ENCODE measurements around the gene EMSY. TPM values are rescaled to one million over a fixed set of nuclear protein-coding genes. Genes with fewer than 3 reads are reported as not detected.
"Not testable (repeated sequence)": the region's sequence is repeated elsewhere in the genome, so short reads cannot be mapped to it uniquely, and the experiment has no call there.

EMSY gene, protein sequence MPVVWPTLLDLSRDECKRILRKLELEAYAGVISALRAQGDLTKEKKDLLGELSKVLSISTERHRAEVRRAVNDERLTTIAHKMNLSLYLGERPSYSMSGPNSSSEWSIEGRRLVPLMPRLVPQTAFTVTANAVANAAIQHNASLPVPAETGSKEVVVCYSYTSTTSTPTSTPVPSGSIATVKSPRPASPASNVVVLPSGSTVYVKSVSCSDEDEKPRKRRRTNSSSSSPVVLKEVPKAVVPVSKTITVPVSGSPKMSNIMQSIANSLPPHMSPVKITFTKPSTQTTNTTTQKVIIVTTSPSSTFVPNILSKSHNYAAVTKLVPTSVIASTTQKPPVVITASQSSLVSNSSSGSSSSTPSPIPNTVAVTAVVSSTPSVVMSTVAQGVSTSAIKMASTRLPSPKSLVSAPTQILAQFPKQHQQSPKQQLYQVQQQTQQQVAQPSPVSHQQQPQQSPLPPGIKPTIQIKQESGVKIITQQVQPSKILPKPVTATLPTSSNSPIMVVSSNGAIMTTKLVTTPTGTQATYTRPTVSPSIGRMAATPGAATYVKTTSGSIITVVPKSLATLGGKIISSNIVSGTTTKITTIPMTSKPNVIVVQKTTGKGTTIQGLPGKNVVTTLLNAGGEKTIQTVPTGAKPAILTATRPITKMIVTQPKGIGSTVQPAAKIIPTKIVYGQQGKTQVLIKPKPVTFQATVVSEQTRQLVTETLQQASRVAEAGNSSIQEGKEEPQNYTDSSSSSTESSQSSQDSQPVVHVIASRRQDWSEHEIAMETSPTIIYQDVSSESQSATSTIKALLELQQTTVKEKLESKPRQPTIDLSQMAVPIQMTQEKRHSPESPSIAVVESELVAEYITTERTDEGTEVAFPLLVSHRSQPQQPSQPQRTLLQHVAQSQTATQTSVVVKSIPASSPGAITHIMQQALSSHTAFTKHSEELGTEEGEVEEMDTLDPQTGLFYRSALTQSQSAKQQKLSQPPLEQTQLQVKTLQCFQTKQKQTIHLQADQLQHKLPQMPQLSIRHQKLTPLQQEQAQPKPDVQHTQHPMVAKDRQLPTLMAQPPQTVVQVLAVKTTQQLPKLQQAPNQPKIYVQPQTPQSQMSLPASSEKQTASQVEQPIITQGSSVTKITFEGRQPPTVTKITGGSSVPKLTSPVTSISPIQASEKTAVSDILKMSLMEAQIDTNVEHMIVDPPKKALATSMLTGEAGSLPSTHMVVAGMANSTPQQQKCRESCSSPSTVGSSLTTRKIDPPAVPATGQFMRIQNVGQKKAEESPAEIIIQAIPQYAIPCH (N-terminal part only)
- total RNA-seq = 10 to 100 TPM; 18.8 to 43.6 (median 19.9) TPM

GRCh38 chr11:76444384-76445120 lies at the start of gene EMSY:
EMSY (plus strand) TSS chr11:76445018; CDS start chr11:76446939, 1,921 bp downstream.
- Histone ChIP-seq H3K9me3 (no peaks in the 10 kb centered on the region), H3K4me3 (peak within 1 kb of the TSS; percentile 97 to 99 (median 99)), H3K27ac (peak within 1 kb of the TSS; percentile 97 to 98 (median 97)), H3K4me1 (peaks cover 16 to 25% of the 10 kb centered on the region in 2 donors), H3K36me3 (peaks cover 0 to 20% of the 10 kb centered on the region in 2 donors), H3K27me3 (no peaks in the 10 kb centered on the region)
- DNase-seq = peak; percentile 98
- intact Hi-C loops (cut with DNase I; ENCODE audit: low total_unique reads) (loop anchor here (1.0 to 10.0 kb wide), 3 partner anchors 63 to 630 kb away; partner anchors contain the start of genes GVQW3, THAP12, UVRAG and WNT11), in situ Hi-C loops (cut with MboI; ENCODE audit: low sequenced_read_pairs in 4 of 4) (loop anchor here in 2 of 4 donors (5.0 to 10.0 kb wide), 3 partner anchors 57 to 210 kb away; partner anchors contain the start of genes GVQW3 (in 1 of the 2) and THAP12 (in 1 of the 2))
- peak; percentile 97 to 98 for ATAC-seq
- TF ChIP-seq CTCF (IDR thresholded peaks at IDR 0.05 in 4 of 5, conservative IDR thresholded peaks at IDR 0.05 in 1 of 5) (no peak), POLR2A (IDR thresholded peaks at IDR 0.05) (peak; percentile 95 to 98)

- no peaks in the 10 kb centered on the region for H3K9me3 ChIP-seq
- DNase-seq (no peak), ATAC-seq (no peak)
- in situ Hi-C loops (cut with MboI; ENCODE audit: low sequenced_read_pairs in 4 of 4) (no loop called here), intact Hi-C loops (cut with DNase I; ENCODE audit: low total_unique reads) (no loop called here)
- no peak overlapping the region for H3K4me3 ChIP-seq
- peaks cover 0 to 4% of the 10 kb centered on the region in 2 donors for H3K4me1 ChIP-seq
- no peaks in the 10 kb centered on the region for H3K36me3 ChIP-seq
- no peak overlapping the region for H3K27ac ChIP-seq
- TF ChIP-seq POLR2A (IDR thresholded peaks at IDR 0.05) (no peak), CTCF (IDR thresholded peaks at IDR 0.05 in 4 of 5, conservative IDR thresholded peaks at IDR 0.05 in 1 of 5) (no peak)
- no peaks in the 10 kb centered on the region for H3K27me3 ChIP-seq
Observed at GRCh38 chr11:76395296-76395695, 49.5 kb upstream of the EMSY start.

DNA sequence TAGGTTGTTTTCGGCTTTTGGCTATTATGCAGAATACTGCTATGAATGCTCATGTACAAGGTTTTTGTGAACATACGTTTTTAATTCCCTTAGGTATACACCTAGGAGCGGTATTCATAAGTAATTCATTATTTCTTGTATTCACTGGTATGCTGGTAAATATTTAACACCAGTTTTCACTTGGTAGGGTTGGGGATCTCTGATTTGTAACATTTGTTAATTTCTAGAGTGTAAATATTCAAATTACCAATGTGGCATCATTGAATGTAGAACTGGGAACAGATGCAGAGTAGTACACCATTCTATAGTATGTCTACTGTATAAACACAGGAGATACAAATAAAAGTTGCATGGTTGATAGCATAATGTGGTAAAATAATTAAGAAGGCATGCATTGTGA lies 47.4 kb upstream of the EMSY start:
- ATAC-seq (no peak), DNase-seq (no peak)
- no peaks in the 10 kb centered on the region for H3K36me3 ChIP-seq
- no peaks in the 10 kb centered on the region for H3K27me3 ChIP-seq
- intact Hi-C loops (cut with DNase I; ENCODE audit: low total_unique reads) = no loop called here
- no peaks in the 10 kb centered on the region for H3K9me3 ChIP-seq
- in situ Hi-C loops (cut with MboI; ENCODE audit: low sequenced_read_pairs in 4 of 4) = no loop called here
- no peak overlapping the region for H3K27ac ChIP-seq
- no peaks in the 10 kb centered on the region for H3K4me1 ChIP-seq
- no peak overlapping the region for H3K4me3 ChIP-seq
- TF ChIP-seq CTCF (IDR thresholded peaks at IDR 0.05 in 4 of 5, conservative IDR thresholded peaks at IDR 0.05 in 1 of 5) (no peak), POLR2A (IDR thresholded peaks at IDR 0.05) (no peak)

DNA sequence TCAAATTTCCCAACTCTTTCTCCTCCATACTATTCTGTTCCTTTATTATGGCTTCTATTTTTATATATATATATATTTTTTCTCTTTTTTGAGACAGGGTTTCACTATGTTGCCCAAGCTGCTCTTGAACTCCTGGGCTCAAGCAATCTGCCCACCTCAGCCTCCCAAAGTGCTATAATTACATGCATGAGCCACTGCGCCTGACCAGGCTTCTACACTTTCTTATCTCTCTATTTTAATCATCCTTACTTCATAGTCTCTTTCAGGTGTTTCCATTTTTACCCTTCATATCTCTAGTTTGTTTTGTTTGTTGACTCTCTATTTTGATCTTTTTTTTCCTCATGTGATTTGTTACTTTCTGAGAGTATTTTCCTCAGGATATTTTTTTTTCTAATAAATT lies 43.9 kb upstream of the EMSY start:
- ATAC-seq (no peak), DNase-seq (no peak)
- H3K36me3 ChIP-seq = no peaks in the 10 kb centered on the region
- in situ Hi-C loops (cut with MboI; ENCODE audit: low sequenced_read_pairs in 4 of 4) (no loop called here), intact Hi-C loops (cut with DNase I; ENCODE audit: low total_unique reads) (no loop called here)
- no peaks in the 10 kb centered on the region for H3K4me1 ChIP-seq
- no peaks in the 10 kb centered on the region for H3K9me3 ChIP-seq
- H3K27ac ChIP-seq = no peak overlapping the region
- H3K27me3 ChIP-seq = no peaks in the 10 kb centered on the region
- H3K4me3 ChIP-seq = no peak overlapping the region
- no peak for TF ChIP-seq CTCF (IDR thresholded peaks at IDR 0.05 in 4 of 5, conservative IDR thresholded peaks at IDR 0.05 in 1 of 5)
- TF ChIP-seq POLR2A (IDR thresholded peaks at IDR 0.05) = no peak

DNA sequence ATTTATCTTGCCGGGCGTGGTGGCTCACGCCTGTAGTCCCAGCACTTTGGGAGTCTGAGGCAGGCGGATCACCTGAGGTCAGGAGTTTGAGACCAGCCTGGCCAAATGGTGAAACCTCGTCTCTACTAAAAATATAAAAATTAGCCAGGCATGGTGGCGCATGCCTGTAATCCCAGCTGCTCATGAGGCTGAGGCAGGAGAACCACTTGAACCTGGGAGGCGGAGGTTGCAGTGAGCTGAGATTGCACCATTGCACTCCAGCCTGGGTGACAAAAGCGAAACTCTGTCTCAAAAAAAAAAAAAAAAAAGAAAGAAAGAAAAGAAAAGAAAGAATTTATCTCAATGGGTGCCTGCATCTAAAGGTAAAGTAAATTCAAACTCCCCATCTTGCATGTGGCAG lies 43.3 kb upstream of the EMSY start:
- H3K27ac ChIP-seq; in situ Hi-C loops (cut with MboI; ENCODE audit: low sequenced_read_pairs in 4 of 4); H3K9me3 ChIP-seq; intact Hi-C loops (cut with DNase I; ENCODE audit: low total_unique reads); H3K4me3 ChIP-seq; H3K36me3 ChIP-seq; ATAC-seq; H3K4me1 ChIP-seq; DNase-seq; H3K27me3 ChIP-seq: not testable (repeated sequence)

Data from gastrocnemius medialis (tissue), 4 donors.